ENCODE measurements around the gene COTL1.

COTL1 gene

DNA sequence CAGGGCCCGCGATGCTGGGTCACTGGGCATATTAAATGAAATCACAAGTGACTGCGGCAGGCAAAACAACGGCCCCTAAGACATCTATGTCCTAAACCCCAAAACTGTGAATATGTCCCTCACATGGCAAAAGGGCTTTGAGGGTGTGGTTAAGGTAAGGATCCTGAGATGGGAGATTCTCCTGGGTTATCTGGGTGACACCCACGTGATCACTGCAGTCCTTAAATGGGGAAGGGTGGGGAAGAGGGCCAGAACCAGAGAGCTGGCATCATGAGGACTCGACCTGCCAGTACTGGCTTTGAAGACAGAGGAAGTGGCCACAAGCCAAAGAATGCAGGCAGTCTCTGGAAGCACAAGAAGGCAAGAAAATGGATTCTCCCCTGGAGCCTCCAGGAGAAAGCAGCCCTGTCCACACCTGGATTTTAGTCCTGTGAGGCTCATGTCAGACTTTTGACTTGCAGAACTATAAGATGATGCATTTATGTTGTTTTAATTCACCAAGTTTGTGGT lies 12.5 kb downstream of the COTL1 start:
- DNase-seq (ENCODE audit: extremely low read depth, low read depth) = no peak
- TF ChIP-seq, protein P1, sequence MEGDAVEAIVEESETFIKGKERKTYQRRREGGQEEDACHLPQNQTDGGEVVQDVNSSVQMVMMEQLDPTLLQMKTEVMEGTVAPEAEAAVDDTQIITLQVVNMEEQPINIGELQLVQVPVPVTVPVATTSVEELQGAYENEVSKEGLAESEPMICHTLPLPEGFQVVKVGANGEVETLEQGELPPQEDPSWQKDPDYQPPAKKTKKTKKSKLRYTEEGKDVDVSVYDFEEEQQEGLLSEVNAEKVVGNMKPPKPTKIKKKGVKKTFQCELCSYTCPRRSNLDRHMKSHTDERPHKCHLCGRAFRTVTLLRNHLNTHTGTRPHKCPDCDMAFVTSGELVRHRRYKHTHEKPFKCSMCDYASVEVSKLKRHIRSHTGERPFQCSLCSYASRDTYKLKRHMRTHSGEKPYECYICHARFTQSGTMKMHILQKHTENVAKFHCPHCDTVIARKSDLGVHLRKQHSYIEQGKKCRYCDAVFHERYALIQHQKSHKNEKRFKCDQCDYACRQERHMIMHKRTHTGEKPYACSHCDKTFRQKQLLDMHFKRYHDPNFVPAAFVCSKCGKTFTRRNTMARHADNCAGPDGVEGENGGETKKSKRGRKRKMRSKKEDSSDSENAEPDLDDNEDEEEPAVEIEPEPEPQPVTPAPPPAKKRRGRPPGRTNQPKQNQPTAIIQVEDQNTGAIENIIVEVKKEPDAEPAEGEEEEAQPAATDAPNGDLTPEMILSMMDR (IDR thresholded peaks at IDR 0.05; ENCODE audit: low read depth, low read length, missing control alignments) = no peak
- H3K4me3 ChIP-seq (replicated peaks; ENCODE audit: low read depth, low read length) = no peak overlapping the region

DNA sequence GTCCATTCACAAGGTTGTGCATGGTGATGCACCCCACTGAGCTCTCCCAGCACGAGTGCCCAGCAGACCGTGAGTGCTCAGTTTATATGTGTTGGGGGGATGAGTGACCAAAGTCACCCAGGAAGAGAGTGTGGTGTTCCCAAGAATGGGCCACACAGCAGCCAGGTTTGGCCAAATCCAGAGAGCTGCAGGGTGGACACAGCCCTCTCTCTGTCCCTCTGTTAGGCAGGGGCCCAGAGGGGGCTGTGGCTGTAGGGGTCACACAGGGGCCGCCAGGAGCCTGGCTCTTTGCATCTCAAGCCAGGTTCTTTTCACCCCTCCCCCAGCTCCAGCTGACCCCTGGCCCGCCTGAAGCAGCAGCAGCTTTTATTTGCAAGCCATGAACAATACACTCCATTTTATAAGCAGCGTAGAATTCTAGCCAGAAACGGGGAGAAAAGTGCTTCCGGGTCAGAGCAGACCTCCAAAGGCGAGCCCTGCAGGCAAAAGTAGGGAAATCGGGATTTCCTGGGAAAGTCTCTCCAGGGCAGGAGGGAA lies 13.3 kb downstream of the COTL1 start:
- H3K4me3 ChIP-seq (replicated peaks; ENCODE audit: low read depth, low read length) = no peak overlapping the region
- TF ChIP-seq, protein P1 (IDR thresholded peaks at IDR 0.05; ENCODE audit: low read depth, low read length, missing control alignments) = no peak
- DNase-seq (ENCODE audit: extremely low read depth, low read depth) = no peak

DNA sequence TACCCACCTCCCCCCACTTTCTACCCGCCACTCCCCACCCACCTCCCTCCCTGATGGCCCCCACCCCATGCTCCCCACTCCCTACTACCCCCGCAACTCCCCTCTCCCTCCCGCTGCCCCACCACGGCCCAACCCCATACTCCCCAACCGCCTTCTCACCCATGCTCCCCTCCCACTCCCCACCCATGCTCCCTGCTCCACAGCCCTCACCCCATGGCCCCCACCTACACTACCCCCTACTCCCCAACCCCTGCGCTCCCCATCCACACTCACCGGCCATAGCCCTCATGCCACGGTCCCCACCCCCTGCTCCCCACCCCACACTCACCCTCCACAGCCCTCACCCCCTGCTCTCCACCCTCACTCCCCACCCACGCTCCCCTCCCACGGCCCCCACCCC lies 13.9 kb downstream of the COTL1 start:
- TF ChIP-seq, protein P1 (IDR thresholded peaks at IDR 0.05; ENCODE audit: low read depth, low read length, missing control alignments) = no peak
- no peak for DNase-seq (ENCODE audit: extremely low read depth, low read depth)
- H3K4me3 ChIP-seq (replicated peaks; ENCODE audit: low read depth, low read length) = no peak overlapping the region

DNA sequence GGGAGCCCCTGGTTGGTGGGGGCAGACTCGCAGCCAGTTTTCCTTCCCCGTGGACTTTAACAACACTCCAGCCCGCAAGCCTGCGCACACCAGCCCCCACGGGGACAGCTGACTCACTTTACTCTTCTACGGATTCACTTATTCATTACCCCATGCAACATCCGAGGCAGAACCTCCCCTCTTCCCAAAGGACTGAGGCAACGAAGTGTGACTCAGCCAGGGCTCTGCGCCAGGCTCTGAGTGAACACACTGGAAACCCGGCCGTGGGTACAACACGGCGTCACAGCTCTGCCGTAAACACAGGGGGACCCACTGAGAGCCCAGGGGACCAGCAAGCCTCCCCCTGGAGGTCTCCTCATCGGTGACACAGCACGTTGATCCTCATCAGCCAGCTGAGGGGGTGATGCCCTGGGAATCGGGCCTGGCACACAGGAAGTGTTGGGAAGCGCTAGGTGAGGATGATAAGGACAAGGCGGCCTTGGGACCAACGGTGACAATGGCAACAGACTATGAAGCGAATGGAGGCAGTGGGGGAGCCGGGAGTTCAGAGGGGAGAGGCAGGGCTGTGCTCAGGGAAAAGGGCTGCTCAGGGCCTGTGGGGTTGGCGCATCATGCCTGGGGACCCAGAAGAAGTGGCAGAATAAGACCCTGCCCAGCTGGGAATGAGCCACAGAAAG lies 14.6 kb downstream of the COTL1 start:
- no peak overlapping the region for H3K4me3 ChIP-seq (replicated peaks; ENCODE audit: low read depth, low read length)
- DNase-seq (ENCODE audit: extremely low read depth, low read depth) = peak; percentile 77

DNA sequence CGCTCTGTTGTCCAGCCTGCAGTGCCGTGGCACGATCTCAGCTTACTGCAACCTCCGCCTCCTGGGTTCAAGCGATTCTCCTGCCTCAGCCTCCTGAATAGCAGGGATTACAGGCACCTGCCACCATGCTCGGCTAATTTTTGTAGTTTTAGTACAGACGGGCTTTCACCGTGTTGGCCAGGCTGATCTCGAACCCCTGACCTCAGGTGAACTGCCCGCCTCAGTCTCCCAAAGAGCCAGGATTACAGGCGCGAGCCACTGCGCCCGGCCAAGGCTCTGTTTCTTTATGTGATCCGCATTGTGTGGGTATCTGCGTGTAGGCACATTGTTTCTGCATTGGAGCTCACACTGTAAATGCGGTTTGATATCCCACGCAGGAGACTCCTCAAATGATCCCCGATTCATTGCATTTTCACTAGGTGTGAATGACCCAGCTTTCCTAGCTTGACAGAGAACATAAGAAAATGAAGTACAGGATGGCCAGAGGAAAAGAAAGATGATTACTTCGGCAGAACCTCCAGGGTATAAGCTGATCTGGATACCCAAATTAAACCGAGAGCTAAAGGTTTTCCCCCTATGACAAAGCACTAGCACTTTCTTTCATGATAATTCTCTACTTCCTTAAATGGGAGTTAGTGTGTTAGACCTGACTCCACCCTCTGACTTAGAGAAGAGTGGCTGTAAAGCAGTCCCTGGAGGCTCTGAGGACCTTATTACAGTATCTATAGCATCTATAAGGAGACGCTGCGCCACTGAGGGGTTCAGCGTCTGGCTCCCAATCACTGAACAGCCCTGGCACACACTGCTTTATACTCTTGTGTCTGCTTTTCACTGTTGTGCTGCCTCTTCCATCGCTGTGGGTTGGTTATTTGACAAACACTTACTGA lies 17.3 kb downstream of the COTL1 start:
- H3K4me3 ChIP-seq (replicated peaks; ENCODE audit: low read depth, low read length) = no peak overlapping the region
- no peak for DNase-seq (ENCODE audit: extremely low read depth, low read depth)
- TF ChIP-seq, protein P1 (IDR thresholded peaks at IDR 0.05; ENCODE audit: low read depth, low read length, missing control alignments) = no peak

More for the DNA sequence above, 14.6 kb downstream of the COTL1 start:
- TF ChIP-seq, protein P1 (IDR thresholded peaks at IDR 0.05; ENCODE audit: low read depth, low read length, missing control alignments) = no peak

DNA sequence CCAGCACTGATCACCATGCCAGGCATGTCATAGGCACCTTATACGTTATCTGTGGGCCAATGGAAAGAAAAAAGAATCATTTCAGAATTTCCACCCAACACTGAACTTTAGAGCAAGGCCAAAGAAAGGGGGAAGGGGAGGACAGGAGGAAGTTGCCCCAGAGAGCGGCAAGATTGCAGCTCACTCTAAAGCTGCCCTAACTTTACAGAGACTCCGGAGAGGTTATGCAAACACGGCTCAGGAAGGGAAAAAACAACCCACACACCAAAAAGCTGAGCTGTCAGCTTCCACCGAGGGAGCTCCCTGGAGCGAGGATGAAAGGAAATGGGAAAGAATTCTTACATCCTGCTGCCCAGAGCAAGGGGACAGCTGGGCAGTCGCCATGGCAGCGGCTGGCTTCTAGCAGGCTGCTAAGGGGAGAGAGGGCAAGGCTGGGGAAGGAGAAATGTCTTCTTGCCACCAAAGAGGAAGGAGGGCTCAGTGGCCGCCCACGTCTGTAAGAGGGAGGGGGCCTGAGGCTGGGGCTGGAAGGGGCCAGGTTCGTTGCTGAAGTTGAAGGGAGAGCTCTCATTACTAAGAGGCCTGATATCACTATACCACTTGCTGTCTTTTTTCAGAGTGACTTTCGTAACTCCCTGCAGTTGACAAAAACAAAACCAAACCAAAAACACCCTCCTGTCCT lies 18.2 kb downstream of the COTL1 start:
- no peak overlapping the region for H3K4me3 ChIP-seq (replicated peaks; ENCODE audit: low read depth, low read length)
- TF ChIP-seq, protein P1 (IDR thresholded peaks at IDR 0.05; ENCODE audit: low read depth, low read length, missing control alignments) = no peak
- DNase-seq (ENCODE audit: extremely low read depth, low read depth) = no peak

Measured in HFF-Myc (cell line).